Prostate gland (tissue), 2 donors: Measurements from ENCODE around the gene ZNF792.

Source experiments
- POLR2A ChIP-seq: fragments of 450-650 bp; IDR thresholded peaks from one replicate; pipeline ENCODE4 v1.6.1; 2016; ENCODE audit warnings: antibody characterized with exemption, mild to moderate bottlenecking
- TF ChIP-seq, protein P1 (sequence below), 4 experiments: fragments of 200-600 bp in 2 of 4; fragments of 450-650 bp in 2 of 4; sonication (generic) in 2 of 4; IDR thresholded peaks; 1 replicate in 3 of 4; 2 replicates in 1 of 4; pipeline ENCODE4 v1.5.1; 2016 to 2019; ENCODE audit warnings: antibody characterized with exemption in 4 of 4, mild to moderate bottlenecking in 2 of 4, moderate library complexity in 2 of 4

DNA sequence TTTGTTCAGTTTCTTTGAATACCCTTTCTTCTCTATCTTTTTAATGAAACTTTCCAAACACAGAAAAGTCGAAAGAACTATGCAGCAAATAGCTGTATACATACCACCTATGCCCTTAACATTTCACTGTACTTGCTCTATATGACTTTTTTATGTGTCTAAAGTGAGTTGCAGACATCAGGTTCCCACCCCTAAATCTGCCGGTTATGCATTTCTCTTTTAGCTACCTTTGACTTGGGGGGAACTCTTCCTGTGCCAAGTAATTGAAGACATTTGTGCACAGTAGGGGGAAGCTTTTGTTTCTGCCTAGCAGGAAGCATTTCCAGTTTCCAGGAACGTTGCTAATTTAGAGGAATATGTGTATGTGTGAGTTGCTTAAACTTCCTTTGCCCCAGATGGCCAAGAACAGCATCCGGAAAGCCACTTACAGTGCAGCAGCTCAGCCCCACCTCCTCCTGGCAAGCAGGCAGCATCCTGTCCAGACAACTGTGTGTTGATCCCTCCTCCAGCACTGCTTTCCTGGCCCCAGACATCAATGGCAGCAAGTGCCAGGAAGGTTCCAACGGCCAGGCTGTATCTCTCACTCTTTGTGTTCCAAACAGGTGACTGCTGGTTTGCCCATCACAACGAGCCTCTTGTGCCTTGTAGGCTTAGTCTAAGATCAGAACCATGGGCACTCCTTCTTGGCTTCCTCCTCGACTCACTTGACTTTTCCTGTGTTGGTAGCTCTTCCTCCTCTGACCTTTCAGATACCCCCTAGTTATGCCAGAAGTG lies 21.4 kb upstream of the ZNF792 start:
- TF ChIP-seq POLR2A: no peak
- TF ChIP-seq, protein P1, sequence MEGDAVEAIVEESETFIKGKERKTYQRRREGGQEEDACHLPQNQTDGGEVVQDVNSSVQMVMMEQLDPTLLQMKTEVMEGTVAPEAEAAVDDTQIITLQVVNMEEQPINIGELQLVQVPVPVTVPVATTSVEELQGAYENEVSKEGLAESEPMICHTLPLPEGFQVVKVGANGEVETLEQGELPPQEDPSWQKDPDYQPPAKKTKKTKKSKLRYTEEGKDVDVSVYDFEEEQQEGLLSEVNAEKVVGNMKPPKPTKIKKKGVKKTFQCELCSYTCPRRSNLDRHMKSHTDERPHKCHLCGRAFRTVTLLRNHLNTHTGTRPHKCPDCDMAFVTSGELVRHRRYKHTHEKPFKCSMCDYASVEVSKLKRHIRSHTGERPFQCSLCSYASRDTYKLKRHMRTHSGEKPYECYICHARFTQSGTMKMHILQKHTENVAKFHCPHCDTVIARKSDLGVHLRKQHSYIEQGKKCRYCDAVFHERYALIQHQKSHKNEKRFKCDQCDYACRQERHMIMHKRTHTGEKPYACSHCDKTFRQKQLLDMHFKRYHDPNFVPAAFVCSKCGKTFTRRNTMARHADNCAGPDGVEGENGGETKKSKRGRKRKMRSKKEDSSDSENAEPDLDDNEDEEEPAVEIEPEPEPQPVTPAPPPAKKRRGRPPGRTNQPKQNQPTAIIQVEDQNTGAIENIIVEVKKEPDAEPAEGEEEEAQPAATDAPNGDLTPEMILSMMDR (IDR thresholded peaks at IDR 0.05): no peak
